ENCODE data around the gene ATP13A1. TPM values are rescaled to one million over a fixed set of nuclear protein-coding genes. Genes with fewer than 3 reads are reported as not detected.

ATP13A1 gene
- total and polyA plus RNA-seq, 2 of the 8 experiments (the other 6 are each of a cell fraction or from before 2014, with no cell fraction given) = 33.0 to 64.2 TPM

DNA sequence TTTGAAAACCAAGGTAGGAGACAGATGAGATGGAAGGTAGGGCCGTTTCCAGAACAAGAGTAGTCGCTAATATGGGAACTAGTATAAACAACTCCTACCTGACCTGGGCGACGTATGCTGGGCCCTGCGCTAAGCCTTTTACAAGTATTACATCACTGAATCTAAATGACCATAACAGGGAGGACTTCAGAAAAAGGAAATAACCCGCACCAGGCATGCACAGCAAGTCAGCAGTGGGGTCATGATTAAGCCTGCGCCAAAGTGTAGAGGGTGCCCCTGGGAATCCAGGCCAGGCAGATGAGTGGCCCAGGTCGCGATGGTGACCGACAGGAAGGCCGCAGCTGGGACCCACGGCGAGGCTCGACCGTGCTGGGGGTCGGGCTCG, 613 bp downstream of the ATP13A1 start:
- WGBS, 2 experiments (ENCODE audit: extremely low coverage in 1 of 2, insufficient coverage in 1 of 2, insufficient read length in 1 of 2, insufficient replicate concordance in 2 of 2, low coverage in 1 of 2, low lambda C conversion rate in 2 of 2, missing lambda C conversion rate in 1 of 2) = 16% methylated on average over 17 of the region's 17 CpGs; no CpG with 5 or more reads in 1 of the 2 experiments
- ChIA-PET CTCF (ENCODE audit: partially characterized antibody) (interaction anchor here (2.4 kb wide), 1 partner anchor 11 kb away, joined by 9 read pairs; no protein-coding TSS in a partner anchor), POLR2A (ENCODE audit: partially characterized antibody) (interaction anchor here (0.6 to 2.4 kb wide), 9 partner anchors 10 to 238 kb away, joined by 3 to 20 read pairs (median 6); partner anchors contain the start of genes ZNF506 and ZNF93)
- H4K5ac ChIP-seq (ENCODE audit: insufficient read length, low read depth, low read length) = no peak overlapping the region
- H3K9ac ChIP-seq (replicated peaks in 1 of 4; ENCODE audit: extremely low read depth in 1 of 4, low read depth in 3 of 4, low read length in 3 of 4) = peak overlapping the region; percentile 78 to 93 (median 92)
- H3K36me3 ChIP-seq (ENCODE audit: control insufficient read depth in 2 of 4, insufficient read depth in 4 of 4, low read length in 3 of 4) = peaks cover 8 to 19% (median 12%) of the 10 kb centered on the region in 4 experiments
- H3K79me1 ChIP-seq (ENCODE audit: low read depth, low read length) = peaks cover 16% of the 10 kb centered on the region
- peak overlapping the region; percentile 64 for H3K18ac ChIP-seq (ENCODE audit: extremely low read depth, low read length)
- no peaks in the 10 kb centered on the region for H3K27me3 ChIP-seq (replicated peaks in 1 of 4; ENCODE audit: control insufficient read depth in 3 of 4, extremely low read depth in 1 of 4, insufficient read depth in 3 of 4, low read length in 3 of 4)
- H3K4me1 ChIP-seq (replicated peaks in 1 of 4; ENCODE audit: control insufficient read depth in 3 of 4, insufficient read depth in 4 of 4, low read length in 3 of 4) = peaks cover 3 to 13% (median 6%) of the 10 kb centered on the region in 4 experiments; a peak in 5 of 7 replicates
- no peak for FAIRE-seq
- no peak for DNase-seq (ENCODE audit: low read depth in 1 of 2, low spot score in 2 of 2)
- peak overlapping the region; percentile 77 to 97 (median 90) for H3K4me3 ChIP-seq (ENCODE audit: extremely low read depth in 1 of 4, insufficient read depth in 2 of 4, low read depth in 3 of 4, low read length in 4 of 4)
- H2BK12ac ChIP-seq (ENCODE audit: low read depth, low read length) = no peak overlapping the region
- H4K91ac ChIP-seq (replicated peaks; ENCODE audit: insufficient read length, low read length) = peak overlapping the region; percentile 79
- no peak overlapping the region for H3K23ac ChIP-seq (ENCODE audit: insufficient read length)
- peaks cover 21 to 30% of the 10 kb centered on the region in 2 experiments for H3K79me2 ChIP-seq (ENCODE audit: control insufficient read depth in 1 of 2, insufficient read depth in 2 of 2, low read length in 2 of 2)
- no peak overlapping the region for H2BK20ac ChIP-seq (ENCODE audit: low read length)
- no peaks in the 10 kb centered on the region for H3K23me2 ChIP-seq (ENCODE audit: low read depth, low read length)
- H4K20me1 ChIP-seq (replicated peaks in 1 of 2; ENCODE audit: control insufficient read depth in 1 of 2, insufficient read depth in 2 of 2, low read length in 2 of 2) = peaks cover 6 to 18% of the 10 kb centered on the region in 2 experiments
- peak overlapping the region; percentile 96 for H4K8ac ChIP-seq (ENCODE audit: extremely low read depth, insufficient read depth, low read length)
- peak overlapping the region; percentile 72 to 95 for H3K4me2 ChIP-seq (ENCODE audit: insufficient read depth in 1 of 2, low read depth in 2 of 2, low read length in 2 of 2)
- no peak overlapping the region for H3K14ac ChIP-seq (ENCODE audit: insufficient read length)
- H3K56ac ChIP-seq (replicated peaks; ENCODE audit: insufficient read length, low read depth, low read length) = peak overlapping the region; percentile 54
- peak overlapping the region; percentile 91; the same call in 1 of the 2 replicates for H3K27ac ChIP-seq (ENCODE audit: low read depth, low read length)
- H2BK120ac ChIP-seq (replicated peaks; ENCODE audit: low read depth, low read length) = no peak overlapping the region
- H2AFZ ChIP-seq (ENCODE audit: low read length) = 0 out of 2 replicates have a peak overlapping the region, but pooled peaks have one; percentile 15
- H2AK5ac ChIP-seq (ENCODE audit: low read depth, low read length) = no peak overlapping the region
- peak overlapping the region; percentile 85; the same call in 1 of the 2 replicates for H2BK5ac ChIP-seq (ENCODE audit: low read depth, low read length)
- H3K9me3 ChIP-seq (ENCODE audit: insufficient read depth in 2 of 2, low read depth in 1 of 2, low read length in 1 of 2) = no peaks in the 10 kb centered on the region
- peak overlapping the region; percentile 80 for H3K4ac ChIP-seq (replicated peaks; ENCODE audit: insufficient read length, low read depth, low read length)
- H2BK15ac ChIP-seq (ENCODE audit: low read length) = no peak overlapping the region
